GM21528 (cell line): ENCODE results near the gene TBC1D3I.
"Not testable (repeated sequence)": the region's sequence is repeated elsewhere in the genome, so short reads cannot be mapped to it uniquely, and the experiment has no call there.

Experiments
- ATAC-seq: cut with Tn5 transposase; IDR thresholded peaks from one replicate; pipeline ENCODE4 v1.9.1; 2021; ENCODE audit warnings: mild to moderate bottlenecking, moderate library complexity; ENCODE audit not compliant: unreplicated experiment, low FRiP score

The TBC1D3I gene

GRCh38 chr17:36207383-36207782 is 57.0 kb downstream of the TBC1D3I start:
- not testable (repeated sequence) for ATAC-seq

GRCh38 chr17:36206486-36206821 is 57.9 kb downstream of the TBC1D3I start:
- ATAC-seq, result not testable (repeated sequence)

DNA sequence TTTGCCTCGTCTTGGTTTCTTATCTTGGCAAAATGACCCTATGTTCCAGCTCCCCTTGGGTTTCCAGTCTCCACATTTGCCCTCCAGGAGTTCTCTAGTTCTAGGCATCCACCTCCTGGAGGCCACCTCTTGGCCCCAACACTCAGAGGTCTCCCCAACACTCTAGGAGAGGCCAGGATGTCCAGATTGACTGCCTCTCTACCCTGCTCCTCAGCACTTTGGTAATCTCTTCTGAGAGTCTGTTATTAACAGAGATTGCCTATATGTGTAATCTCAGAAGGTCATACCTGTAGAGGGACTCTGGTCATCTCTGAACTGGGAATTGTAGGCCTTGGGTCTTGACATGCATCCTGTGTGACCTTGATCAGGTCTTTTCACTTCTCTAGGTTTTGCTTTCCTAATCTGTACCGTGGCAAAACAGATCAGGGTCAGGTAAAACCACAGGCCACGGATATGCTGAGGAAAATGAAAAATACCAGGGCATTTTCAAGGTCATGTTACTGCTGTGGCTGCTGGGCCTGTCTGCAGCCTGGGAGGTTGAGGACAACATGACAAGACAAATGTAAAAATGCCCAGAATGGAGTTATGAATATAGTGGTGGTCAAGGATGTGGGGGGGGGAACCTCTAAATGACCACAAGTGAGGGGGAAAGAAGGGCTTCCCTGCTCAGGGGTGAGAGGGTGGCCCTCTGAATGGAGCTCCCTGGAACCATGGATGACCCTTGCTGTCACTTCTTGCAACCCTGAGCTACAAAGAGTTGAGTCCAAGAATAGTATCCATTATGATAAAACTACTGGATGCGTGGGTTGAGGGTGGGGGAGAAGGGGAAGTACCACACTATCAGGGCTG is 58.5 kb downstream of the TBC1D3I start:
- ATAC-seq, result no peak

GRCh38 chr17:36204724-36205500 is 59.5 kb downstream of the TBC1D3I start:
- ATAC-seq, result no peak
